Measurements from ENCODE around the gene LIAS. TPM values are rescaled to one million over a fixed set of nuclear protein-coding genes. Genes with fewer than 3 reads are reported as not detected.

The LIAS gene
- total and polyA plus RNA-seq, 2 of the 13 experiments (the other 11 are each of a cell fraction or from before 2014, with no cell fraction given) = 16.0 to 16.6 TPM

DNA sequence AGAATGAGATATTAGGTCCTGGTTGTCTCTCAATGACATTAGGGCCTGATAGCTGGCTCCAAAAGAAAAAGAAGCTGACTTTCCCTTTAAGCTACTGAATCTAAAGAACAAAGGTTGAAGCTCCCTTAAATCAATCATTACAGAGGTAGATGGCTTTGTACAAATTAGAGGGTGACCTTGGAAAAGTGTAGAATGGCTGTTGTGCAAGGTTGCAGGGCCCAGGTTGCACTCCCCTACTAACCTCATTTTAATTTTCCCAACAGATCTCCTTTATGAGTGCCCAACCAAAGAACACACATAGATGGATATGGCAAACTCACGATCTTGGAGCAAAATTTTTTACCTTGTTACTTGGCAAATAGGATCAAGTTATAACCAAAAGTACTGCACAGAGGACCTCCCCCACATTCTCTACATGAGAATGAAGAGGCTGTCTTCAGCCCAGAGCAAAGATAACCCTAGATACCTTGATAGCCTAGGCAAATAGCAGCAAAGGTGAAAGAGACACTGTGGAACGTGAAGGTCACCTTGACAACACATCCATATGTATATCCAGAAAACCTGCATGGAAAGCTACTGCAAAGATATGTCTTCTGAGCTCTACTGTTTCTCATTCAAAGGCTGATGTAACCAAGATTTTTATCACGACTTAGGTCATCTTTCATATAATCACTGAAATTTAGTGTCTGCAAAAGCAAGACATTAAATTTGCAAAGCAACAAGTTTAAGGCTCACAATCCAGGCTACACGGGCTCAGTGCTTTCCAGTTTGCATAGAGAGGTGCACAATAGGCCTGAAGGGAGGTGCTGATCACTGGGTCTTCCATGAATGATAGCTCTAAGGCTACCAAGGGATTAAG lies 29.2 kb upstream of the LIAS start (continued):
- TF ChIP-seq, protein P1, sequence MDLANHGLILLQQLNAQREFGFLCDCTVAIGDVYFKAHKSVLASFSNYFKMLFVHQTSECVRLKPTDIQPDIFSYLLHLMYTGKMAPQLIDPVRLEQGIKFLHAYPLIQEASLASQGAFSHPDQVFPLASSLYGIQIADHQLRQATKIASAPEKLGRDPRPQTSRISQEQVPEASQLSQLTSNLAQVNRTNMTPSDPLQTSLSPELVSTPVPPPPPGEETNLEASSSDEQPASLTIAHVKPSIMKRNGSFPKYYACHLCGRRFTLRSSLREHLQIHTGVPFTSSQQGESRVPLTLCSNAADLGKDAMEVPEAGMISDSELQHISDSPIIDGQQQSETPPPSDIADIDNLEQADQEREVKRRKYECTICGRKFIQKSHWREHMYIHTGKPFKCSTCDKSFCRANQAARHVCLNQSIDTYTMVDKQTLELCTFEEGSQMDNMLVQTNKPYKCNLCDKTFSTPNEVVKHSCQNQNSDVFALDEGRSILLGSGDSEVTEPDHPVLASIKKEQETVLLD (CRISPR knock-in tag; IDR thresholded peaks at IDR 0.05; ENCODE audit: low read depth) = no peak
- no peak for TF ChIP-seq ZNF256 (CRISPR knock-in tag; conservative IDR thresholded peaks at IDR 0.05)
- no peak for TF ChIP-seq ZNF672 (CRISPR knock-in tag; IDR thresholded peaks at IDR 0.05)
- TF ChIP-seq ZMYM3 (CRISPR knock-in tag; IDR thresholded peaks at IDR 0.05) = no peak
- no peak for TF ChIP-seq ZSCAN22 (CRISPR knock-in tag; IDR thresholded peaks at IDR 0.05)
- TF ChIP-seq, protein P2, sequence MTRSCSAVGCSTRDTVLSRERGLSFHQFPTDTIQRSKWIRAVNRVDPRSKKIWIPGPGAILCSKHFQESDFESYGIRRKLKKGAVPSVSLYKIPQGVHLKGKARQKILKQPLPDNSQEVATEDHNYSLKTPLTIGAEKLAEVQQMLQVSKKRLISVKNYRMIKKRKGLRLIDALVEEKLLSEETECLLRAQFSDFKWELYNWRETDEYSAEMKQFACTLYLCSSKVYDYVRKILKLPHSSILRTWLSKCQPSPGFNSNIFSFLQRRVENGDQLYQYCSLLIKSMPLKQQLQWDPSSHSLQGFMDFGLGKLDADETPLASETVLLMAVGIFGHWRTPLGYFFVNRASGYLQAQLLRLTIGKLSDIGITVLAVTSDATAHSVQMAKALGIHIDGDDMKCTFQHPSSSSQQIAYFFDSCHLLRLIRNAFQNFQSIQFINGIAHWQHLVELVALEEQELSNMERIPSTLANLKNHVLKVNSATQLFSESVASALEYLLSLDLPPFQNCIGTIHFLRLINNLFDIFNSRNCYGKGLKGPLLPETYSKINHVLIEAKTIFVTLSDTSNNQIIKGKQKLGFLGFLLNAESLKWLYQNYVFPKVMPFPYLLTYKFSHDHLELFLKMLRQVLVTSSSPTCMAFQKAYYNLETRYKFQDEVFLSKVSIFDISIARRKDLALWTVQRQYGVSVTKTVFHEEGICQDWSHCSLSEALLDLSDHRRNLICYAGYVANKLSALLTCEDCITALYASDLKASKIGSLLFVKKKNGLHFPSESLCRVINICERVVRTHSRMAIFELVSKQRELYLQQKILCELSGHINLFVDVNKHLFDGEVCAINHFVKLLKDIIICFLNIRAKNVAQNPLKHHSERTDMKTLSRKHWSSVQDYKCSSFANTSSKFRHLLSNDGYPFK (CRISPR knock-in tag; IDR thresholded peaks at IDR 0.05; ENCODE audit: borderline replicate concordance) = no peak
- TF ChIP-seq RNF2 (conservative IDR thresholded peaks at IDR 0.05; ENCODE audit: low read depth) = no peak
- TF ChIP-seq, protein P3, sequence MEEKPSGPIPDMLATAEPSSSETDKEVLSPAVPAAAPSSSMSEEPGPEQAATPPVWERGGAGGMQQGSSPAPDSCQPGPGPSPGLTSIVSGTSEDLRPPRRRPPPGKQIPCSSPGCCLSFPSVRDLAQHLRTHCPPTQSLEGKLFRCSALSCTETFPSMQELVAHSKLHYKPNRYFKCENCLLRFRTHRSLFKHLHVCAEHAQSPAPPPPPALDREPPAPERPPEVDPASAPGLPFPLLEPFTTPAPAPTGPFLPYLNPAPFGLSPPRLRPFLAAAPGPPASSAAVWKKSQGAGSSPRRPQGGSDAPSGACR (CRISPR knock-in tag; IDR thresholded peaks at IDR 0.05) = no peak
- TF ChIP-seq FOXO1 (CRISPR knock-in tag; IDR thresholded peaks at IDR 0.05) = peak; percentile 46; the same call in 1 of the 2 replicates
- TF ChIP-seq MED13 (CRISPR knock-in tag; IDR thresholded peaks at IDR 0.05) = peak; percentile 82; the same call in 1 of the 2 replicates
- TF ChIP-seq MAFK (conservative IDR thresholded peaks at IDR 0.05 in 1 of 2, IDR thresholded peaks at IDR 0.05 in 1 of 2; ENCODE audit: low read length in 2 of 2) = no peak
- TF ChIP-seq ZFP37 (CRISPR knock-in tag; IDR thresholded peaks at IDR 0.05; ENCODE audit: borderline replicate concordance) = no peak
- no peak for TF ChIP-seq NFE2L2 (IDR thresholded peaks at IDR 0.05; ENCODE audit: low read length)
- TF ChIP-seq GTF2F1 (IDR thresholded peaks at IDR 0.05; ENCODE audit: low read length) = no peak
- no peak for TF ChIP-seq ZNF570 (CRISPR knock-in tag; IDR thresholded peaks at IDR 0.05; ENCODE audit: borderline replicate concordance)
- no peak for TF ChIP-seq IKZF4 (CRISPR knock-in tag; IDR thresholded peaks at IDR 0.05; ENCODE audit: borderline replicate concordance, low read depth, not compliant biosample characterization)
- TF ChIP-seq, protein P4, sequence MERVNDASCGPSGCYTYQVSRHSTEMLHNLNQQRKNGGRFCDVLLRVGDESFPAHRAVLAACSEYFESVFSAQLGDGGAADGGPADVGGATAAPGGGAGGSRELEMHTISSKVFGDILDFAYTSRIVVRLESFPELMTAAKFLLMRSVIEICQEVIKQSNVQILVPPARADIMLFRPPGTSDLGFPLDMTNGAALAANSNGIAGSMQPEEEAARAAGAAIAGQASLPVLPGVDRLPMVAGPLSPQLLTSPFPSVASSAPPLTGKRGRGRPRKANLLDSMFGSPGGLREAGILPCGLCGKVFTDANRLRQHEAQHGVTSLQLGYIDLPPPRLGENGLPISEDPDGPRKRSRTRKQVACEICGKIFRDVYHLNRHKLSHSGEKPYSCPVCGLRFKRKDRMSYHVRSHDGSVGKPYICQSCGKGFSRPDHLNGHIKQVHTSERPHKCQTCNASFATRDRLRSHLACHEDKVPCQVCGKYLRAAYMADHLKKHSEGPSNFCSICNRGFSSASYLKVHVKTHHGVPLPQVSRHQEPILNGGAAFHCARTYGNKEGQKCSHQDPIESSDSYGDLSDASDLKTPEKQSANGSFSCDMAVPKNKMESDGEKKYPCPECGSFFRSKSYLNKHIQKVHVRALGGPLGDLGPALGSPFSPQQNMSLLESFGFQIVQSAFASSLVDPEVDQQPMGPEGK (CRISPR knock-in tag; IDR thresholded peaks at IDR 0.05) = peak; percentile 65
- TF ChIP-seq ZNF24 (IDR thresholded peaks at IDR 0.05) = no peak
- peak; percentile 38; the same call in 1 of the 2 replicates for TF ChIP-seq RXRB (CRISPR knock-in tag; IDR thresholded peaks at IDR 0.05; ENCODE audit: borderline replicate concordance)
- no peak for TF ChIP-seq ZNF724P (CRISPR knock-in tag; IDR thresholded peaks at IDR 0.05; ENCODE audit: borderline replicate concordance)
- TF ChIP-seq ZNF616 (CRISPR knock-in tag; IDR thresholded peaks at IDR 0.05; ENCODE audit: low read depth) = no peak

Data from HepG2 (cell line).